Measurements from ENCODE around the gene ARHGAP24. TPM values are rescaled to one million over a fixed set of nuclear protein-coding genes. Genes with fewer than 3 reads are reported as not detected.
A peak's percentile ranks its signal among the peaks of the same experiment; 100 is the strongest.

The ARHGAP24 gene
- polyA plus RNA-seq, 3 donors: 12.5 to 32.0 (median 18.8) TPM

DNA sequence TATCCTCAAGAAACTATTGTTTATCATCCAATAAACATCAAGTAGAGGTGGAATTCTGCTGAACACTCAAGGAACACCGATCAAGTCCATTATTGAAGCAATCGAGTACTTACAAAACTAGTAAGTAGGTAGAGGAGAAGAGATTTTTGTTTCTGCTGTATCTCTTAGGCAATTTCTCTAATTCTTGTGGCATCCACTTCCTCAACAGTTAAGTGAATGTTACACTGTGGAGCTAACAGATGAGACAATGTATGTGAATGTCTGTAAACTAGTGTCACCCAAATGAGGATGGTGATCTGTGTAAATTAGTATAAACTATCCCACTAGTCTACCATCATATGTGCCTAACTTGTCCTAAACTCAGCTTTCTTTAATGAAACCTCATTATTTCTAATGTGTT is 261.6 kb downstream of the ARHGAP24 start:
- Histone ChIP-seq H3K36me3 (replicated peaks in 1 of 2; ENCODE audit: control insufficient read depth in 1 of 2, insufficient read depth in 2 of 2, low read length in 2 of 2) (no peaks in the 10 kb centered on the region), H3K79me2 (ENCODE audit: insufficient read depth, low read length) (peaks cover 19% of the 10 kb centered on the region), H2AFZ (ENCODE audit: insufficient read depth, low read depth, low read length, poor library complexity, severe bottlenecking) (no peak overlapping the region), H3K27me3 (ENCODE audit: control insufficient read depth in 2 of 2, insufficient read depth in 2 of 2, low read length in 2 of 2) (no peaks in the 10 kb centered on the region), H3K9ac (ENCODE audit: insufficient read depth, low read length, poor library complexity, severe bottlenecking) (no peak overlapping the region), H4K20me1 (ENCODE audit: insufficient read depth, low read length) (no peaks in the 10 kb centered on the region), H3K9me3 (replicated peaks in 1 of 2; ENCODE audit: control insufficient read depth in 1 of 2, insufficient read depth in 1 of 2, low read length in 2 of 2) (no peaks in the 10 kb centered on the region), H3K4me2 (replicated peaks; ENCODE audit: extremely low read depth, low read length, poor library complexity, severe bottlenecking) (peak overlapping the region; percentile 50), H3K4me1 (ENCODE audit: control insufficient read depth in 1 of 2, insufficient read depth in 2 of 2, low read length in 2 of 2) (peaks cover 49 to 67% of the 10 kb centered on the region in 2 donors), H3K4me3 (replicated peaks in 1 of 3; ENCODE audit: low read depth in 2 of 3, low read length in 3 of 3) (peak overlapping the region in 1 of 3 experiments; percentile 29), H3K27ac (ENCODE audit: low read depth in 1 of 2, low read length in 2 of 2) (peak overlapping the region in 1 of 2 donors; percentile 73)
- H3K27ac Mint-ChIP-seq: peak overlapping the region in 6 of 7 donors; percentile 63 to 83 (median 80)
- H3K9me3 Mint-ChIP-seq: no peaks in the 10 kb centered on the region
- H3K36me3 Mint-ChIP-seq: peaks cover 10 to 12% of the 10 kb centered on the region in 2 donors
- peak overlapping the region in 1 of 2 donors; percentile 52 for H3K4me3 Mint-ChIP-seq
- peak; percentile 41 to 80 (median 61) for DNase-seq
- H3K4me1 Mint-ChIP-seq: peaks cover 66% of the 10 kb centered on the region
- TF ChIP-seq, protein P1, sequence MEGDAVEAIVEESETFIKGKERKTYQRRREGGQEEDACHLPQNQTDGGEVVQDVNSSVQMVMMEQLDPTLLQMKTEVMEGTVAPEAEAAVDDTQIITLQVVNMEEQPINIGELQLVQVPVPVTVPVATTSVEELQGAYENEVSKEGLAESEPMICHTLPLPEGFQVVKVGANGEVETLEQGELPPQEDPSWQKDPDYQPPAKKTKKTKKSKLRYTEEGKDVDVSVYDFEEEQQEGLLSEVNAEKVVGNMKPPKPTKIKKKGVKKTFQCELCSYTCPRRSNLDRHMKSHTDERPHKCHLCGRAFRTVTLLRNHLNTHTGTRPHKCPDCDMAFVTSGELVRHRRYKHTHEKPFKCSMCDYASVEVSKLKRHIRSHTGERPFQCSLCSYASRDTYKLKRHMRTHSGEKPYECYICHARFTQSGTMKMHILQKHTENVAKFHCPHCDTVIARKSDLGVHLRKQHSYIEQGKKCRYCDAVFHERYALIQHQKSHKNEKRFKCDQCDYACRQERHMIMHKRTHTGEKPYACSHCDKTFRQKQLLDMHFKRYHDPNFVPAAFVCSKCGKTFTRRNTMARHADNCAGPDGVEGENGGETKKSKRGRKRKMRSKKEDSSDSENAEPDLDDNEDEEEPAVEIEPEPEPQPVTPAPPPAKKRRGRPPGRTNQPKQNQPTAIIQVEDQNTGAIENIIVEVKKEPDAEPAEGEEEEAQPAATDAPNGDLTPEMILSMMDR (IDR thresholded peaks at IDR 0.05): no peak
- H3K27me3 Mint-ChIP-seq (ENCODE audit: low read depth in 3 of 3): peaks cover 0 to 3% (median 1%) of the 10 kb centered on the region in 3 donors
- intact Hi-C loops (cut with micrococcal nuclease): loop anchor here in 1 of 2 donors (10.0 kb wide), 1 partner anchor 262 kb away; the partner anchor contains the start of gene ARHGAP24
- WGBS (ENCODE audit: insufficient coverage): no CpG with 5 or more reads among the region's 2 CpGs

DNA sequence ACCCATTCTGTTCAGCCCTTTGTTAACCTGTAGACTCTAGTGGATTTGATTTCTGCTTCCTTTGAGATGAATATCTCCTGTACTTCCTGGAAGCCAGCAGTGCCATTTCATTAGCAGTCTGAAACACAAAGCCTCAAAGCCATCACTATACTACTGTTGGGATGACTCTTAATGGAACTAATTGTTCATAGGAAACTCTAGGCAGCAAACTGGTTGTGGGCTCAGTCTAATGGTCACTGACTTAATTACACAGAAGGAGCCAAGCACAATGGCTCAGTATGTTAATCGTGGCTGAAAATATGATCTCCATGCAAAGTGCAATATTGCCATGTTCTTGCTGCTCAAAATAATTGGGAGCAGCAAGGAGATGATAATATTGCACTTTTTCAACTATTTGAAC is 262.3 kb downstream of the ARHGAP24 start:
- intact Hi-C loops (cut with micrococcal nuclease): loop anchor here in 1 of 2 donors (10.0 kb wide), 1 partner anchor 262 kb away; the partner anchor contains the start of gene ARHGAP24
- peaks cover 12 to 13% of the 10 kb centered on the region in 2 donors for H3K36me3 Mint-ChIP-seq
- Histone ChIP-seq H3K36me3 (replicated peaks in 1 of 2; ENCODE audit: control insufficient read depth in 1 of 2, insufficient read depth in 2 of 2, low read length in 2 of 2) (no peaks in the 10 kb centered on the region), H3K9ac (ENCODE audit: insufficient read depth, low read length, poor library complexity, severe bottlenecking) (no peak overlapping the region), H3K27ac (ENCODE audit: low read depth in 1 of 2, low read length in 2 of 2) (peak overlapping the region in 1 of 2 donors; percentile 73), H3K79me2 (ENCODE audit: insufficient read depth, low read length) (peaks cover 24% of the 10 kb centered on the region), H3K4me1 (ENCODE audit: control insufficient read depth in 1 of 2, insufficient read depth in 2 of 2, low read length in 2 of 2) (peaks cover 56 to 74% of the 10 kb centered on the region in 2 donors), H2AFZ (ENCODE audit: insufficient read depth, low read depth, low read length, poor library complexity, severe bottlenecking) (no peak overlapping the region), H3K4me3 (replicated peaks in 1 of 3; ENCODE audit: low read depth in 2 of 3, low read length in 3 of 3) (no peak overlapping the region), H3K4me2 (replicated peaks; ENCODE audit: extremely low read depth, low read length, poor library complexity, severe bottlenecking) (peak overlapping the region; percentile 50), H3K9me3 (replicated peaks in 1 of 2; ENCODE audit: control insufficient read depth in 1 of 2, insufficient read depth in 1 of 2, low read length in 2 of 2) (no peaks in the 10 kb centered on the region), H4K20me1 (ENCODE audit: insufficient read depth, low read length) (no peaks in the 10 kb centered on the region), H3K27me3 (ENCODE audit: control insufficient read depth in 2 of 2, insufficient read depth in 2 of 2, low read length in 2 of 2) (no peaks in the 10 kb centered on the region)
- H3K4me1 Mint-ChIP-seq: peaks cover 70% of the 10 kb centered on the region
- no peak overlapping the region for H3K4me3 Mint-ChIP-seq
- TF ChIP-seq, protein P1 (IDR thresholded peaks at IDR 0.05): no peak
- H3K27ac Mint-ChIP-seq: peak overlapping the region in 5 of 7 donors; percentile 63 to 83 (median 77)
- WGBS (ENCODE audit: insufficient coverage): no CpG with 5 or more reads among the region's 1 CpG
- H3K27me3 Mint-ChIP-seq (ENCODE audit: low read depth in 3 of 3): peaks cover 0 to 5% (median 1%) of the 10 kb centered on the region in 3 donors
- H3K9me3 Mint-ChIP-seq: no peaks in the 10 kb centered on the region
- DNase-seq: no peak

Measured in CD14-positive monocyte (primary cell).